Neural progenitor cell (in vitro differentiated cells): ENCODE data around the gene SNAPC4. TPM values are rescaled to one million over a fixed set of nuclear protein-coding genes. Genes with fewer than 3 reads are reported as not detected.

Source experiments
- DNase-seq: peaks from one replicate; pipeline ENCODE4 v3.0.0-alpha.2; 2016; ENCODE audit warnings: low spot score
- H2AFZ ChIP-seq: fragments of 200-600 bp; sonication (generic); replicated peaks from 2 replicates; pipeline ENCODE4 v1.6.1; 2016; ENCODE audit warnings: antibody characterized with exemption
- H3F3A ChIP-seq: fragments of 200-600 bp; sonication (generic); 2 replicates; pipeline ENCODE4 v1.6.1; 2016; ENCODE audit warnings: antibody characterized with exemption, low read depth
- H3K27ac ChIP-seq: fragments of 200-600 bp; sonication (generic); 2 replicates; pipeline ENCODE4 v1.5.1; 2016; ENCODE audit warnings: mild to moderate bottlenecking
- H3K27me3 ChIP-seq: fragments of 200-600 bp; sonication (generic); 2 replicates; pipeline ENCODE4 v1.6.1; 2016; ENCODE audit warnings: mild to moderate bottlenecking, moderate library complexity
- H3K36me3 ChIP-seq: fragments of 200-600 bp; sonication (generic); 2 replicates; pipeline ENCODE4 v1.5.1; 2016
- H3K4me1 ChIP-seq: fragments of 200-600 bp; sonication (generic); 2 replicates; pipeline ENCODE4 v1.6.1; 2016; ENCODE audit warnings: mixed run types
- H3K4me2 ChIP-seq: fragments of 200-600 bp; sonication (generic); 2 replicates; pipeline ENCODE4 v1.6.1; 2016
- H3K4me3 ChIP-seq: fragments of 200-600 bp; sonication (generic); 2 replicates; pipeline ENCODE4 v1.5.1; 2016
- H3K79me2 ChIP-seq: fragments of 200-600 bp; sonication (generic); 2 replicates; pipeline ENCODE4 v1.6.1; 2016; ENCODE audit warnings: low read depth
- H3K9ac ChIP-seq: fragments of 200-600 bp; sonication (generic); 2 replicates; pipeline ENCODE4 v1.6.1; 2016
- H3K9me3 ChIP-seq: fragments of 200-600 bp; sonication (generic); 2 replicates; pipeline ENCODE4 v1.5.1; 2016; ENCODE audit warnings: low read depth
- H4K20me1 ChIP-seq: fragments of 200-600 bp; sonication (generic); 2 replicates; pipeline ENCODE4 v1.6.1; 2016; ENCODE audit warnings: low read depth
- H3K27ac Mint-ChIP-seq: 3 replicates; pipeline ENCODE4 v1.8.0; 2021; ENCODE audit warnings: mixed read lengths
- H3K27me3 Mint-ChIP-seq: 2 replicates; pipeline ENCODE4 v1.8.0; 2022; ENCODE audit warnings: low read depth, mild to moderate bottlenecking, inconsistent platforms, moderate library complexity, mixed read lengths; ENCODE audit not compliant: insufficient read depth
- H3K36me3 Mint-ChIP-seq: 3 replicates; pipeline ENCODE4 v1.8.0; 2021; ENCODE audit warnings: mixed read lengths
- H3K4me1 Mint-ChIP-seq: 3 replicates; pipeline ENCODE4 v1.8.0; 2021; ENCODE audit warnings: mixed read lengths
- H3K4me3 Mint-ChIP-seq: 3 replicates; pipeline ENCODE4 v1.8.0; 2021; ENCODE audit warnings: mild to moderate bottlenecking, moderate library complexity, mixed read lengths
- H3K9me3 Mint-ChIP-seq: 3 replicates; pipeline ENCODE4 v1.8.0; 2020; ENCODE audit warnings: mixed read lengths
- CTCF ChIP-seq: fragments of 200-600 bp; sonication (generic); IDR thresholded peaks from 2 replicates; pipeline ENCODE4 v1.5.1; 2017; ENCODE audit warnings: antibody characterized with exemption, mild to moderate bottlenecking
- EZH2 ChIP-seq: fragments of 200-600 bp; sonication (generic); IDR thresholded peaks from 2 replicates; pipeline ENCODE4 v1.6.1; 2017; ENCODE audit warnings: antibody characterized with exemption, mild to moderate bottlenecking, moderate library complexity
- EZH2phosphoT487 ChIP-seq: fragments of 200-600 bp; sonication (generic); IDR thresholded peaks from 2 replicates; pipeline ENCODE4 v1.6.1; 2017; ENCODE audit warnings: antibody characterized with exemption
- total RNA-seq: library from RNA; depleted of rRNA; stranded (reverse); fragments of >200 nt; gene quantifications from 2 replicates; pipeline ENCODE4 v1.2.3, GENCODE V29; 2015; ENCODE audit warnings: low replicate concordance

Gene SNAPC4
- total RNA-seq, 1 donor from 2014 or later = 6.8 TPM

GRCh38 chr9:136389396-136389795, 10.6 kb downstream of the SNAPC4 start:
- Histone ChIP-seq H3K4me1 (no peaks in the 10 kb centered on the region), H3K27ac (no peak overlapping the region), H4K20me1 (no peaks in the 10 kb centered on the region), H3K36me3 (peaks cover 3% of the 10 kb centered on the region), H3K9me3 (no peaks in the 10 kb centered on the region), H3K4me3 (no peak overlapping the region), H2AFZ (no peak overlapping the region), H3K9ac (no peak overlapping the region), H3K4me2 (no peak overlapping the region), H3K27me3 (no peaks in the 10 kb centered on the region), H3F3A (no peaks in the 10 kb centered on the region), H3K79me2 (no peaks in the 10 kb centered on the region)
- H3K4me3 Mint-ChIP-seq = no peak overlapping the region
- peaks cover 20% of the 10 kb centered on the region for H3K36me3 Mint-ChIP-seq
- no peak for DNase-seq
- H3K4me1 Mint-ChIP-seq = no peaks in the 10 kb centered on the region
- H3K27me3 Mint-ChIP-seq = no peaks in the 10 kb centered on the region
- no peak overlapping the region for H3K27ac Mint-ChIP-seq
- no peak for TF ChIP-seq EZH2phosphoT487
- no peak for TF ChIP-seq EZH2
- no peaks in the 10 kb centered on the region for H3K9me3 Mint-ChIP-seq

- no peaks in the 10 kb centered on the region for H3K79me2 ChIP-seq
- H3K36me3 ChIP-seq = peaks cover 3% of the 10 kb centered on the region
- no peaks in the 10 kb centered on the region for H3K4me1 ChIP-seq
- TF ChIP-seq EZH2 = no peak
- no peak for TF ChIP-seq CTCF
- no peak for TF ChIP-seq EZH2phosphoT487
- DNase-seq = no peak
- no peak overlapping the region for H2AFZ ChIP-seq
- no peaks in the 10 kb centered on the region for H3K27me3 ChIP-seq
- H3K4me3 ChIP-seq = no peak overlapping the region
- no peak overlapping the region for H3K27ac Mint-ChIP-seq
- H3K4me3 Mint-ChIP-seq = peak overlapping the region; percentile 53
- H4K20me1 ChIP-seq = no peaks in the 10 kb centered on the region
- no peaks in the 10 kb centered on the region for H3K9me3 Mint-ChIP-seq
- H3K4me1 Mint-ChIP-seq = no peaks in the 10 kb centered on the region
- H3K36me3 Mint-ChIP-seq = peaks cover 20% of the 10 kb centered on the region
- H3K27me3 Mint-ChIP-seq = no peaks in the 10 kb centered on the region
- no peaks in the 10 kb centered on the region for H3K9me3 ChIP-seq
- H3K27ac ChIP-seq = no peak overlapping the region
- H3F3A ChIP-seq = no peaks in the 10 kb centered on the region
- H3K9ac ChIP-seq = no peak overlapping the region
- H3K4me2 ChIP-seq = no peak overlapping the region
These were observed 12.8 kb downstream of the SNAPC4 start for GRCh38 chr9:136387217-136387616.

- Histone ChIP-seq H3F3A (no peaks in the 10 kb centered on the region), H3K9ac (no peak overlapping the region), H3K9me3 (no peaks in the 10 kb centered on the region), H3K36me3 (peaks cover 3% of the 10 kb centered on the region), H3K27me3 (no peaks in the 10 kb centered on the region), H3K27ac (no peak overlapping the region), H3K79me2 (no peaks in the 10 kb centered on the region), H3K4me3 (no peak overlapping the region), H3K4me1 (no peaks in the 10 kb centered on the region), H2AFZ (no peak overlapping the region), H3K4me2 (no peak overlapping the region), H4K20me1 (no peaks in the 10 kb centered on the region)
- H3K4me1 Mint-ChIP-seq = no peaks in the 10 kb centered on the region
- no peaks in the 10 kb centered on the region for H3K9me3 Mint-ChIP-seq
- H3K4me3 Mint-ChIP-seq = no peak overlapping the region
- TF ChIP-seq CTCF (no peak), EZH2 (no peak), EZH2phosphoT487 (no peak)
- H3K27me3 Mint-ChIP-seq = no peaks in the 10 kb centered on the region
- H3K27ac Mint-ChIP-seq = no peak overlapping the region
- no peak for DNase-seq
- peaks cover 16% of the 10 kb centered on the region for H3K36me3 Mint-ChIP-seq
These were observed 14.0 kb downstream of the SNAPC4 start for GRCh38 chr9:136386018-136386417.

- Histone ChIP-seq H3K9me3 (no peaks in the 10 kb centered on the region), H2AFZ (no peak overlapping the region), H3K27ac (no peak overlapping the region), H3K9ac (no peak overlapping the region), H3K79me2 (no peaks in the 10 kb centered on the region), H4K20me1 (no peaks in the 10 kb centered on the region), H3K4me2 (no peak overlapping the region), H3K27me3 (no peaks in the 10 kb centered on the region), H3K4me3 (no peak overlapping the region), H3F3A (no peaks in the 10 kb centered on the region), H3K36me3 (peaks cover 3% of the 10 kb centered on the region), H3K4me1 (no peaks in the 10 kb centered on the region)
- TF ChIP-seq CTCF (no peak), EZH2 (no peak)
- Mint-ChIP-seq H3K27ac (no peak overlapping the region), H3K4me3 (no peak overlapping the region), H3K36me3 (peaks cover 16% of the 10 kb centered on the region), H3K4me1 (no peaks in the 10 kb centered on the region), H3K27me3 (peaks cover under 1% of the 10 kb centered on the region), H3K9me3 (no peaks in the 10 kb centered on the region)
- DNase-seq = no peak
These were observed 15.0 kb downstream of the SNAPC4 start for GRCh38 chr9:136385015-136385414.
